Measurements from ENCODE around the gene DCC. TPM values are rescaled to one million over a fixed set of nuclear protein-coding genes. Genes with fewer than 3 reads are reported as not detected.
"Not testable (repeated sequence)": the region's sequence is repeated elsewhere in the genome, so short reads cannot be mapped to it uniquely, and the experiment has no call there.

DCC gene
- total RNA-seq, 1 experiment from 2014 or later: not detected

- H3K4me3 ChIP-seq: no peak overlapping the region
- no peak for DNase-seq (ENCODE audit: low read depth in 1 of 2, low spot score in 2 of 2)
- no peaks in the 10 kb centered on the region for H3K4me1 ChIP-seq (replicated peaks)
- H3K27ac ChIP-seq: no peak overlapping the region
- H3K36me3 ChIP-seq: no peaks in the 10 kb centered on the region
- H3K27me3 ChIP-seq (replicated peaks): no peaks in the 10 kb centered on the region
- no peaks in the 10 kb centered on the region for H3K9me3 ChIP-seq (replicated peaks)
These were observed 1103.8 kb downstream of the DCC start for GRCh38 chr18:53443831-53444230.

DNA sequence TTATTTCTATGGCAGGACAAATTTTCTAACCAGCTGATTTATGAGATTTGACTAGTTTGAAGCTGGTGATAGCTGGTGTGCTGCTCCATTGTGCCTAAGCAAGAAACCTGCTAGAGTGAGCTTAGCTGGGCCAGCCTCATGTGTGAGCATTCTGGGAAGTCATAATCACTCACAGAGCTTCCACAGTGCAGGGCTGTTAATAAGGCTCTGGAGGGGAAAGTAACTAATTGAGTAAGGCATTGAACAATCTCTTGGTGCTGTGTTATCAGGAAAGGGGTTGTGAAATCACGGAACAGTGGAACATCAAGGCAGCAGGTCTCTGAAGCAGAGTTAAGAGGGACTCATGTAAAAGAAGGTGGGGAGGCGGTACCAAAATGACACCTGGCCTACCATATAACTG, 1111.9 kb downstream of the DCC start:
- Histone ChIP-seq H3K9me3 (replicated peaks) (0 out of 2 replicates have a peak, but pooled peaks cover 2% of the 10 kb centered on the region), H3K27ac (no peak overlapping the region), H3K4me1 (replicated peaks) (no peaks in the 10 kb centered on the region), H3K27me3 (replicated peaks) (no peaks in the 10 kb centered on the region), H3K4me3 (no peak overlapping the region), H3K36me3 (no peaks in the 10 kb centered on the region)
- no peak for DNase-seq (ENCODE audit: low read depth in 1 of 2, low spot score in 2 of 2)

- Histone ChIP-seq H3K27me3 (replicated peaks) (no peaks in the 10 kb centered on the region), H3K27ac (no peak overlapping the region), H3K4me3 (no peak overlapping the region), H3K9me3 (replicated peaks) (no peaks in the 10 kb centered on the region), H3K36me3 (no peaks in the 10 kb centered on the region), H3K4me1 (replicated peaks) (no peaks in the 10 kb centered on the region)
- DNase-seq (ENCODE audit: low read depth in 1 of 2, low spot score in 2 of 2): no peak
These were observed 1117.1 kb downstream of the DCC start for GRCh38 chr18:53457068-53457467.

- H3K4me1 ChIP-seq (replicated peaks): no peaks in the 10 kb centered on the region
These were observed 1118.3 kb downstream of the DCC start for GRCh38 chr18:53458268-53458667.

GRCh38 chr18:53458944-53459580, 1119.1 kb downstream of the DCC start:
- no peaks in the 10 kb centered on the region for H3K36me3 ChIP-seq
- no peaks in the 10 kb centered on the region for H3K9me3 ChIP-seq (replicated peaks)
- DNase-seq (ENCODE audit: low read depth in 1 of 2, low spot score in 2 of 2): no peak
- no peak overlapping the region for H3K4me3 ChIP-seq
- H3K27ac ChIP-seq: no peak overlapping the region
- no peaks in the 10 kb centered on the region for H3K4me1 ChIP-seq (replicated peaks)
- no peaks in the 10 kb centered on the region for H3K27me3 ChIP-seq (replicated peaks)

More at GRCh38 chr18:53458268-53458667, 1118.3 kb downstream of the DCC start:
- no peak for DNase-seq (ENCODE audit: low read depth in 1 of 2, low spot score in 2 of 2)
- no peak overlapping the region for H3K27ac ChIP-seq
- H3K36me3 ChIP-seq: no peaks in the 10 kb centered on the region
- no peaks in the 10 kb centered on the region for H3K27me3 ChIP-seq (replicated peaks)
- H3K4me3 ChIP-seq: no peak overlapping the region
- no peaks in the 10 kb centered on the region for H3K9me3 ChIP-seq (replicated peaks)

- no peak for DNase-seq (ENCODE audit: low read depth in 1 of 2, low spot score in 2 of 2)
- Histone ChIP-seq H3K4me3 (no peak overlapping the region), H3K27me3 (replicated peaks) (no peaks in the 10 kb centered on the region), H3K27ac (no peak overlapping the region), H3K36me3 (no peaks in the 10 kb centered on the region), H3K9me3 (replicated peaks) (0 out of 2 replicates have a peak, but pooled peaks cover 7% of the 10 kb centered on the region), H3K4me1 (replicated peaks) (no peaks in the 10 kb centered on the region)
These were observed 1127.8 kb downstream of the DCC start for GRCh38 chr18:53467756-53468155.

GRCh38 chr18:53468173-53468572, 1128.2 kb downstream of the DCC start:
- H3K4me3 ChIP-seq; H3K27ac ChIP-seq; H3K9me3 ChIP-seq (replicated peaks); DNase-seq (ENCODE audit: low read depth in 1 of 2, low spot score in 2 of 2); H3K4me1 ChIP-seq (replicated peaks); H3K27me3 ChIP-seq (replicated peaks); H3K36me3 ChIP-seq: not testable (repeated sequence)

GRCh38 chr18:53472546-53472945, 1132.5 kb downstream of the DCC start:
- no peak overlapping the region for H3K27ac ChIP-seq

DNA sequence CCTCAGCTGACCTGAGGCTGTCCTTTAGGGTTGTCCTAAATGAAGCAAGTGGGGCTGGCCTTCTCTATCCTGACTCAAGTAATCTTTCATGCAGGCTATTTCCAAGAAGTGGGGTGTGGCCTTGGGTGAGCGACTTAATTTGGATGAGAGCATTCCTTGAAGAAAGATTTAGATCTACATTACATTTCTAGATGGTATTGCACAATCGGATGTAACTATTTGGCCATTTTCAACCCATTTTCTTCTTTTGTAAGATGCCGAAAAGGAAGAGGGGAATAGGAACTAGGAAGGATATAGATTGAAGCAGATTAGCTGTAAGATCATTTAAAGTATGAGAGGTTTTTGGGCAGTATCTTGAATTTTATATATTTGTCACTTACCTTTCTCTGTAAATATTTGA, 1138.2 kb downstream of the DCC start:
- Histone ChIP-seq H3K36me3 (no peaks in the 10 kb centered on the region), H3K27me3 (replicated peaks) (no peaks in the 10 kb centered on the region), H3K9me3 (replicated peaks) (no peaks in the 10 kb centered on the region; the same call in 1 of the 2 replicates), H3K4me3 (no peak overlapping the region), H3K4me1 (replicated peaks) (no peaks in the 10 kb centered on the region), H3K27ac (no peak overlapping the region)
- DNase-seq (ENCODE audit: low read depth in 1 of 2, low spot score in 2 of 2): no peak

More at GRCh38 chr18:53472546-53472945, 1132.5 kb downstream of the DCC start:
- no peaks in the 10 kb centered on the region for H3K36me3 ChIP-seq
- no peak for DNase-seq (ENCODE audit: low read depth in 1 of 2, low spot score in 2 of 2)
- no peaks in the 10 kb centered on the region for H3K27me3 ChIP-seq (replicated peaks)
- H3K4me3 ChIP-seq: no peak overlapping the region
- H3K4me1 ChIP-seq (replicated peaks): no peaks in the 10 kb centered on the region
- H3K9me3 ChIP-seq (replicated peaks): 0 out of 2 replicates have a peak, but pooled peaks cover 7% of the 10 kb centered on the region

GRCh38 chr18:53486296-53486695, 1146.3 kb downstream of the DCC start:
- H3K4me1 ChIP-seq (replicated peaks): no peaks in the 10 kb centered on the region
- H3K9me3 ChIP-seq (replicated peaks): no peaks in the 10 kb centered on the region; the same call in 1 of the 2 replicates
- H3K27me3 ChIP-seq (replicated peaks): no peaks in the 10 kb centered on the region
- no peak overlapping the region for H3K4me3 ChIP-seq
- no peak for DNase-seq (ENCODE audit: low read depth in 1 of 2, low spot score in 2 of 2)
- H3K36me3 ChIP-seq: no peaks in the 10 kb centered on the region
- no peak overlapping the region for H3K27ac ChIP-seq

DNA sequence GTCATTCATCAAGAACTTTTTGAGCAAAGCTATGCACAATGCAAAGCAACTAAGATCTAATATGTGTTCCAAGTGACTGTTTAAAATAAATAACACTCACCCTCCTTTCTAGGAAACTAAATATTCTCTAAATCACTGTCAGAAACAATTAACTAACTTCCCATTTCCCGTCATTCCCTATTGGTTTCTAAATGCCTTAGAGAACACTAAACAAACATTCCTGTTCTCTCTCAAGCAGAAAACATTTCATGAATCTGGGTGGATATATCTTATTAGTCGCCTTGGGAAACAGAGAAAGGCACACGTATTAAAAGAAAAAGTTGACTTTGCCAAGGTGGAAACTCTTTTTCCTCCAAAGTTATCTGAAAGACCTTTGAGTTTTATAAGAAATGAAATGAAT, 1149.3 kb downstream of the DCC start:
- no peak overlapping the region for H3K4me3 ChIP-seq
- no peak for DNase-seq (ENCODE audit: low read depth in 1 of 2, low spot score in 2 of 2)
- no peaks in the 10 kb centered on the region for H3K36me3 ChIP-seq
- H3K27ac ChIP-seq: no peak overlapping the region
- H3K4me1 ChIP-seq (replicated peaks): no peaks in the 10 kb centered on the region
- H3K27me3 ChIP-seq (replicated peaks): no peaks in the 10 kb centered on the region
- H3K9me3 ChIP-seq (replicated peaks): no peaks in the 10 kb centered on the region; the same call in 1 of the 2 replicates

- H3K36me3 ChIP-seq: no peaks in the 10 kb centered on the region
- DNase-seq (ENCODE audit: low read depth in 1 of 2, low spot score in 2 of 2): no peak
- no peaks in the 10 kb centered on the region; the same call in 1 of the 2 replicates for H3K9me3 ChIP-seq (replicated peaks)
- no peak overlapping the region for H3K4me3 ChIP-seq
- H3K4me1 ChIP-seq (replicated peaks): no peaks in the 10 kb centered on the region
- H3K27ac ChIP-seq: no peak overlapping the region
- no peaks in the 10 kb centered on the region for H3K27me3 ChIP-seq (replicated peaks)
These were observed 1150.0 kb downstream of the DCC start for GRCh38 chr18:53490019-53490418.

GRCh38 chr18:53496028-53496427, 1156.0 kb downstream of the DCC start:
- DNase-seq (ENCODE audit: low read depth in 1 of 2, low spot score in 2 of 2): no peak
- H3K27ac ChIP-seq: no peak overlapping the region

DNA sequence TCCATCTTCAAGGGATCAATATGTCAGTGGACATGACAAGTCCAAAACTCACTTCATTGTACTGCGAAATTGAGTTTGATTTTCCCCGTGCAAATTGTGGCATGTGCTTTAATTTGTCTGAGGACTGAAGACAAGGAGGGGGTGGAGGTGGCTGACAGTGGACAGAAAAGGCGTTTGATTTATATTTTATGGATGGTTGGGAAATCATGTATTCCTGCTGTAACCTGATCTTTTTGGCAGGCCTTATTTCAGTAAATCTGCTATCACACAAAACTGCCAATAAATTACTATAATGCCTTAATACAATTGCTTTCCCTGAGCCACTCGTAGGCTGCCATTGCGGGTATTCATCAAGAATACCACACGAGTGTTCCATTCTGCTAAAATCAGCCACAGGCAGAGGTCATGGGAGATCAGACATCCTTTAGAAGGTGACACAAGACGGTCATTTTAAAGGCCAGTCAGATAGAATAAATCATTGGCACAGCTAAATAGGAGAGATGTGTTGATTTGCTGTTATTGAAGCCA, 1164.0 kb downstream of the DCC start:
- no peak for DNase-seq (ENCODE audit: low read depth in 1 of 2, low spot score in 2 of 2)
- Histone ChIP-seq H3K27ac (no peak overlapping the region), H3K4me1 (replicated peaks) (no peaks in the 10 kb centered on the region), H3K9me3 (replicated peaks) (peaks cover 2% of the 10 kb centered on the region; the same call in 1 of the 2 replicates), H3K4me3 (no peak overlapping the region), H3K27me3 (replicated peaks) (no peaks in the 10 kb centered on the region), H3K36me3 (no peaks in the 10 kb centered on the region)

More at GRCh38 chr18:53496028-53496427, 1156.0 kb downstream of the DCC start:
- no peaks in the 10 kb centered on the region for H3K27me3 ChIP-seq (replicated peaks)
- H3K4me3 ChIP-seq: no peak overlapping the region
- no peaks in the 10 kb centered on the region for H3K4me1 ChIP-seq (replicated peaks)
- H3K36me3 ChIP-seq: no peaks in the 10 kb centered on the region
- no peaks in the 10 kb centered on the region; the same call in 1 of the 2 replicates for H3K9me3 ChIP-seq (replicated peaks)
